ENCODE data around the gene PCP4.

PCP4 gene

DNA sequence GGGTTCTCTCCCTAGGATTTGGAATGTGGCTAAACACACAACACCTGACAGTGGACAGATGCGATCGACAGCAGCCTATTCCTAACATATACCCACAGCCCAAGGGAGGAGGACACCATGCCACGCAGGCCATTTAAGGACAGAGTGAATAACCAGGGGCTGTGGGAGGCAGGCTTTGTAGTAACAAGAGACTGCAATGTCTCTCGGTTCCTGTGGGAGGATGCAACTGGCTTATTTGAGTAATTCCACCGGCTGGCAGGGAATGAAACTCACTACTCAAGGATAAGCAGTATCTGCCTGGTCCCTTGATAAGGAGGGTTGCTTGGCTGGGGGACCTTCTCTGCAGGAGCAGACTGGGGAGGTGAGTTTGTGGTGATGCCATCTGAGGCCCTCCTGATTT, 109.6 kb downstream of the PCP4 start:
- DNase-seq: no peak
